ENCODE results near the gene MYO9B. TPM values are rescaled to one million over a fixed set of nuclear protein-coding genes. Genes with fewer than 3 reads are reported as not detected.
"Not testable (repeated sequence)": the region's sequence is repeated elsewhere in the genome, so short reads cannot be mapped to it uniquely, and the experiment has no call there.

The MYO9B gene
- total RNA-seq, 1 experiment from 2014 or later: 20.4 TPM

- H3K36me3 ChIP-seq: peaks cover 56% of the 10 kb centered on the region
- DNase-seq: no peak
- no peak overlapping the region for H3K4me3 ChIP-seq
- H3K27me3 ChIP-seq: no peaks in the 10 kb centered on the region
- H3K9me3 ChIP-seq: peaks cover 3% of the 10 kb centered on the region
Observed at GRCh38 chr19:17101686-17102628, 26.4 kb downstream of the MYO9B start.

GRCh38 chr19:17103177-17103576 is 27.6 kb downstream of the MYO9B start:
- peaks cover 59% of the 10 kb centered on the region for H3K36me3 ChIP-seq

DNA sequence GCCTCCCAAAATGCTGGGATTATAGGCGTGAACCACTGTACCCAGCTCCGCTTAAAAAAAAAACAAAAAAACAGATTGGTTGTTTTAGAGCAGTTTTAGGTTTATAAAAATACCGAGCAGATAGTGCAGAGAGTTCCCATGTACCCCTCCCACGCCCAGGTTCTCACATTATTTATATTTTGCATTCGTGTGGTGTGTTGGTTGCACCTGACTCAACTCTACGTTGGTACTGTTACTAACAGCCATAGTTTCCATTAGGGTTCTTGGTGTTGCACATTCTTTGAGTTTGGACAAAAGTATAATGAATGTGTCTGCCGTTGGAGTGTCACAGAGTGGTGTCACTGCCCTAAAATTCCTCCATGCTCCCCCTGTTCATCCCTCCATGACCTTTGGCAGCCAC is 29.1 kb downstream of the MYO9B start:
- peaks cover 61% of the 10 kb centered on the region for H3K36me3 ChIP-seq
- DNase-seq: no peak

More at GRCh38 chr19:17103177-17103576, 27.6 kb downstream of the MYO9B start:
- Histone ChIP-seq H3K4me3 (no peak overlapping the region), H3K9me3 (peaks cover 3% of the 10 kb centered on the region), H3K27me3 (no peaks in the 10 kb centered on the region)
- peak; percentile 39 for DNase-seq

DNA sequence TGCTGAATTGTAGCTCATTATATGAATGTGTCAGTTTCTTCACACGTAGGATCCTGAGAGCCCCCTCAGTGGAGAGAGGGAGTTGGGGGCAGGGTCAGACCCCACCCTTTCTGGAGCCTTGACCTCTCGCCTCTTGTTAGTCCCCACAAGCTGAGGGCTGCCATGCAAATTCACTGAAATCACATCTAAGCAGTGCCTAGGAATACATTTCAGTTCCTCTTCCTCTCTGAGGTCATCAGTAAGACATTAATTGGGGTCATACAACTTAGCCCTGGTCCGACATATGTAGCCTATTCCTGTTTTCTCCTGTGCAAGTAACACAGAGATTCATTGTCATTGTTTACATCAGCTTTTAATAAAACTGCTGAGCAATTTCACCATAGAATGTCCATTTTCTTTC is 30.0 kb downstream of the MYO9B start:
- Histone ChIP-seq H3K27me3 (no peaks in the 10 kb centered on the region), H3K9me3 (peaks cover 3% of the 10 kb centered on the region), H3K4me3 (no peak overlapping the region), H3K36me3 (peaks cover 67% of the 10 kb centered on the region)
- DNase-seq: no peak

More for the DNA sequence above, 29.1 kb downstream of the MYO9B start:
- no peak overlapping the region for H3K4me3 ChIP-seq
- H3K9me3 ChIP-seq: peaks cover 3% of the 10 kb centered on the region
- H3K27me3 ChIP-seq: no peaks in the 10 kb centered on the region

- not testable (repeated sequence) for H3K27me3 ChIP-seq, H3K4me3 ChIP-seq, DNase-seq, H3K9me3 ChIP-seq
- peaks cover 69% of the 10 kb centered on the region for H3K36me3 ChIP-seq
Observed at GRCh38 chr19:17106964-17107363, 31.4 kb downstream of the MYO9B start.

DNA sequence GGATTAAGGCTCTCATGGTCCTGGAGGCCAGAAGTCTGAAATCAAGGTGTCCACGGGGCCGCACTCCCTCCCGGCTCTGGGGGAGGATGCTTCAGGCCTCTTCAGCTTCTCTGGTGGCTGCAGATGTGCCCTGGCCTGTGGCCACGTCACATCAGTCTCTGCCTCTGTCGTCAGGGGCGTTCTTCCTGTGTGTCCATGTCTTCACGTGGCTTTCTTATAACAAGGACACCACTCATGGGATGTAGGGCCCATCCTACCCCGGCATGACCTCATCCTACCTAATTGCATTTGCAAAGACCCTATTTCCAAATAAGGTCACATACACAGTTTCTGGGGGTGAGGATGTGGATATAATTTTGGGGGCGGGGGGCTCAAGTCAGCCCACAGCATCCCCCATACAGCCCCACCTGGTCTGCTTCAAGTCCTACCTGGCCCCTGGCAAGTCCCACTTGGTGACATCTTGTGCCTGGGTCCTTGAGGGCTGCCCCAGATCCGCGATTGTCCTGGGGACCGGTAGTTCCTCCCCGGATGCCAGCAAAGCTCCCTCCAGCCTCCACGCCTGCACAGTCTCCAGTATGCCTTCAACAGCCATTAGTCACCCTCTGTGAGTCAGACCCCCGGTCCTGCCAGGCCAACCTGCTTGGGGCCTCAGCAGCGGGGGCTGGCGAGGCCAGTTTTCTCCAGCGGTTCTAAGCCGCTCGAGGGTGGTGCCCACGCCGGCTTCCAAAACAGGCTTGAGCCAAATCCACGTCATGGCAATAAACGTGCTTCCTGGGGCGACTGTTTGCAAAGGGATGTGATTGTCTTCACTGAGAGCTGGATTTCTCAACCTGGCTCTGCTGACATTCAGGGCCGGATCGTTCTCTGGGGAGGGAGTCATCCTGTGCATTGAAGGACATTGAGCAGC is 32.2 kb downstream of the MYO9B start:
- peak; percentile 100 for DNase-seq
- no peaks in the 10 kb centered on the region for H3K27me3 ChIP-seq
- peak overlapping the region; percentile 28 for H3K4me3 ChIP-seq
- peaks cover 63% of the 10 kb centered on the region for H3K36me3 ChIP-seq
- no peaks in the 10 kb centered on the region; the same call in 1 of the 2 replicates for H3K9me3 ChIP-seq

DNA sequence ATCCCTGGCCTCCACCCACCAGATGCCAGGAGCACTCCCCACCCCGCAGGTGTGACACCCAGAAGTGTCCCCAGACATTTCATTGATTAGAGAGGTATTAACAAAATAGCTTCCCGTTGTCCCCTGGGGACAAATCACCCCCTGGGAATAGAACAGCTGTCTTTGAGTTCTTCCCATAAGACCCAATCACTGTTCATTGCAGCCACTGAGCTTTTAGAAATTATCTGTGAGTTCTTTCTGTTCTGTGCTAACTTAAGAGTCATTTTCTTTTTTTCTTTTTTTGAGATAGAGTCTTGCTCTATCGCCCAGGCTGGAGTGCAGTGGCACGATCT is 32.8 kb downstream of the MYO9B start:
- Histone ChIP-seq H3K27me3 (no peaks in the 10 kb centered on the region), H3K36me3 (peaks cover 57% of the 10 kb centered on the region), H3K4me3 (no peak overlapping the region), H3K9me3 (no peaks in the 10 kb centered on the region)
- no peak for DNase-seq

DNA sequence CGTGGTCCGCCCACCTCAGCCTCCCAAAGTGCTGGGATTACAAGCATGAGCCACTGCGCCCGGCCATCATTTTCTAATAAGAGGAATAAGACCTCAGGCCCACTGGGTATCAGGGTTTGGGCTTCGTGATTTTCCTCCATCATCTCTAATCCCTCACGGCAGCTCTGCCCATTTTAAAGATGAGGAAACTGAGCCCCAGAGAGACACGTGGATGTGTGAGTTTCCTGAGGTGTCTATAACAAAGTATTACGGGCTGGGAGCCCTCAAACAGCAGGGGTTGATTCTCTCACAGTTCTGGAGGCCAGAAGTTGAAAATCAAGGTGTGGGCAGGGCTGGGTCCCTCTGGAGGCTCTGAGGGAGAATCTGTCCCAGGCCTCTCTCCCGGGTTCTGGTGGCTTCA is 33.7 kb downstream of the MYO9B start:
- Histone ChIP-seq H3K36me3 (peaks cover 53% of the 10 kb centered on the region), H3K9me3 (no peaks in the 10 kb centered on the region), H3K27me3 (no peaks in the 10 kb centered on the region), H3K4me3 (no peak overlapping the region)
- DNase-seq: no peak

DNA sequence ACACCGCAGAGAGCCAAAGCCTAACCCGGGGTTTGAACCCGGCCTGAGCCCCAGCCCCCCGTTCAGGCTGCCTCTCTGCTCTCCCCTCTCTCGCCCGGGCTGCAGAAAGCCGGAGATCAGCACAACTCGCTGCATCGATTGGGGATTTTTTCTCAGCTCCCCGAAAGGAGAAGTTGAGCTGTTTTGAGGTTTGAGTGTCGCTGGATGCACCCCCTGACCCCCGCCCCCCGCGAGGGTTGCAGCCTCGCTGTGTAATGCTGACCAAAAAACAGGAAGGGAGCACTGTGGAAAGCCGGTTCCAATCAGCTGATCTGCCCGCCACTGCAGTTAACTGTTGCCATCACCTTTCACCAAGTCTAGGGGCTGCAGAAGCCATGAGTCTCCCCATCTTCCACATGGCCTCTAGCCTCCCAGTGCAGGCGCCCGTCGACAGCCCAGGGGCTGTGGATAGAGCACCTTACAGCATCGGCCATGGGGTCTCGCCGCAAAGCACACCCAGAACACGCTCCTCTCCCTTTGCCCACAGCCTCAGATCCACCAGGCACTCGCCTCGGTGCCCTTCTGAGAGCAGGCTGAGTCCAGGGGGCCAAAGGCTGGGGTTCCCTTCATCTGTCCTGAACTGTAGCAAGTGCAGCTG is 34.5 kb downstream of the MYO9B start:
- Histone ChIP-seq H3K27me3 (no peaks in the 10 kb centered on the region), H3K4me3 (no peak overlapping the region), H3K9me3 (no peaks in the 10 kb centered on the region), H3K36me3 (peaks cover 53% of the 10 kb centered on the region)
- DNase-seq: no peak

GRCh38 chr19:17110599-17110966 is 35.0 kb downstream of the MYO9B start:
- no peaks in the 10 kb centered on the region for H3K9me3 ChIP-seq
- DNase-seq: no peak
- H3K27me3 ChIP-seq: no peaks in the 10 kb centered on the region
- no peak overlapping the region for H3K4me3 ChIP-seq
- H3K36me3 ChIP-seq: peaks cover 53% of the 10 kb centered on the region

GRCh38 chr19:17111766-17112165 is 36.2 kb downstream of the MYO9B start:
- no peak for DNase-seq
- Histone ChIP-seq H3K4me3 (no peak overlapping the region), H3K27me3 (no peaks in the 10 kb centered on the region), H3K36me3 (peaks cover 48% of the 10 kb centered on the region), H3K9me3 (no peaks in the 10 kb centered on the region)

DNA sequence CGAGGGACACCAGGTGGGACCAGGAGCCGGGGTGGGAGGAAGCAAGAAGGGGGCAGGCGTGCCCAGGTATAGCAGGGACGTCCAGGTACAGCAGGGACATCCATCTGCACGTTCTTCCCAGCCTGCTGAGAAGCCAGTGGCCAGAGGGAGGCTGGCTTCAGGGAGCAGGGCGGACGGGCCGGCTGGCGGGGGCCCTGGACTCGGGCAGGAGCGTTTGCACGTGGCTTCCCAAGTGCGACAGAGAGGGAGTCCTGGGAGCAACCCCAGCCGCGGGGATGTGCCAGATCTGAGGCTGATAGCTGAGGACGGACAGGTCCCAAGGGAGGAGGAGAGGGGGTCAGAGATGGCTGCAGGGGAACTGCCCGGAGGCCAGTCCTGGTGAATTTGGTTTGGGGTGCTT is 36.7 kb downstream of the MYO9B start:
- no peak overlapping the region for H3K4me3 ChIP-seq
- H3K9me3 ChIP-seq: no peaks in the 10 kb centered on the region
- no peaks in the 10 kb centered on the region for H3K27me3 ChIP-seq
- no peak for DNase-seq
- peaks cover 46% of the 10 kb centered on the region for H3K36me3 ChIP-seq

DNA sequence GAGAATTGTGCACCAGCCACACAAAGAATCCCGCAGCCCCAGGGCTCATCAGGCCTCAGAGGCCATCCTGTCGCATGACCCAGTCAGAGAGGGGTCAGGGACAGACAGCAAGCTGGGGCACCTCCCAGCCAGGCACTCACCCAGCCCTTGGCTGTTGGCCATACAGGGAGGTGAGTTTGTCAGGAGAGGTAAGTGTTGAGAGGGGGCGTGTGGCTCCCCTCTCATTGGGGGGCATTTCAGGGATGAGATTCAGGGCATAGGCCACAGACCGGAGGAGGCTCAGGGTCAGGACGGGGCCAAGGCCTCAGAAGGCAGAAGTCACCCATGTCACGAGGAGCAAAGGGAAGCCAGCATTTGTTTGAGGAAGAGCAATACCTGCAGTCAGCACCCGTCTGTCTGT is 37.1 kb downstream of the MYO9B start:
- H3K36me3 ChIP-seq: peaks cover 42% of the 10 kb centered on the region

GRCh38 chr19:17113127-17113785 is 37.7 kb downstream of the MYO9B start:
- Histone ChIP-seq H3K27me3 (no peaks in the 10 kb centered on the region), H3K9me3 (no peaks in the 10 kb centered on the region), H3K36me3 (peaks cover 42% of the 10 kb centered on the region), H3K4me3 (no peak overlapping the region)
- no peak for DNase-seq

More for the DNA sequence above, 37.1 kb downstream of the MYO9B start:
- DNase-seq: no peak
- no peak overlapping the region for H3K4me3 ChIP-seq
- H3K9me3 ChIP-seq: no peaks in the 10 kb centered on the region
- H3K27me3 ChIP-seq: no peaks in the 10 kb centered on the region

DNA sequence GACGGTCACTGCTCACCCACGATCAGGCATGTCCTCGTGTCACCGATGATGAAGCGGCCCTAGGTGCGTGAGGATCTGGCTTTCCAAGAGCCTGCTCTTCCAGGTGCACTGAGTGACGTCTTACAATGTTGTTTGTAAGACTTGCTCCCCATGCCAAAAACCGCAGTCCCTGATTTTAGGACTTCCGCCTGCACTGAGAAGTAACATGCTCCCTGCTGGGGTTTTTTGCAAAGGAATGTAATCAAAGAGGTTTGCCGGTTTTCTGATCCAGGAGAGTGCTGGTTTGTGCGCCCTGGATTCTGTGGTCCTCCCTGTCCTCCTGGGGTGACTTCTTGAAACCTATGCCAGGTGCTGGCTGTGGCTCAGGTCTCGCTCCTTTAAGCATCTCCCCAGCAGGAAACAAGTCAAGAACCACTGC is 38.8 kb downstream of the MYO9B start:
- Histone ChIP-seq H3K36me3 (peaks cover 37% of the 10 kb centered on the region), H3K27me3 (no peaks in the 10 kb centered on the region), H3K9me3 (no peaks in the 10 kb centered on the region), H3K4me3 (no peak overlapping the region)
- DNase-seq: no peak

GRCh38 chr19:17116996-17117702 is 41.6 kb downstream of the MYO9B start:
- Histone ChIP-seq H3K36me3 (peaks cover 13% of the 10 kb centered on the region), H3K9me3 (no peaks in the 10 kb centered on the region)
- DNase-seq: no peak

More at GRCh38 chr19:17116996-17117702, 41.6 kb downstream of the MYO9B start:
- no peaks in the 10 kb centered on the region for H3K27me3 ChIP-seq
- H3K4me3 ChIP-seq: no peak overlapping the region

All from MG63 (cell line).